HepG2 (cell line): ENCODE results near the gene SASS6. TPM values are rescaled to one million over a fixed set of nuclear protein-coding genes. Genes with fewer than 3 reads are reported as not detected.

ENCODE experiments used
- ATAC-seq: fragments of 200-7000 bp; cut with Tn5 transposase; 3 replicates; pipeline ENCODE4 v1.9.1; 2020; ENCODE audit warnings: mild to moderate bottlenecking, moderate library complexity
- BruUV-seq: library from RNA; stranded (reverse); fragments of 400-500 nt; replicated peaks from 2 replicates; lab custom pipeline; 2021; lab: Mats Ljungman, UMichigan
- CTCF ChIA-PET: fragments of 300-600 bp; formaldehyde crosslinking; extraction: SDS; loops from one replicate; lab custom pipeline; 2021; ENCODE audit warnings: low total read pairs, inconsistent platforms, low intra/inter-chr PET ratio; lab: Yijun Ruan, JAX
- POLR2A ChIA-PET: fragments of 350-600 bp; sonication (Branson Sonifier 250); formaldehyde crosslinking; loops from one replicate; lab custom pipeline; 2020; ENCODE audit warnings: antibody characterized with exemption, inconsistent platforms; lab: Yijun Ruan, JAX
- DNase-seq: peaks from one replicate; pipeline ENCODE4 v3.0.0-alpha.2; 2015; ENCODE audit warnings: low spot score
- FAIRE-seq: peaks from 3 replicates; lab custom pipeline; 2011; peaks lifted over from hg19 to GRCh38; lab: Jason Lieb, UNC
- H2AFZ ChIP-seq: one replicate; pipeline ENCODE4 v1.6.1; 2011; ENCODE audit warnings: low read length, inconsistent platforms
- H3K27ac ChIP-seq: fragments of 300-600 bp; 3 replicates; pipeline ENCODE4 v1.8.0; 2011; ENCODE audit warnings: mixed run types, mild to moderate bottlenecking, mixed read lengths, low read length, inconsistent platforms; ENCODE audit not compliant: insufficient read depth; ENCODE audit errors: extremely low read length
- H3K27me3 ChIP-seq, 2 experiments: fragments of 200-600 bp in 1 of 2; 2 replicates in 1 of 2; 3 replicates in 1 of 2; pipeline versions ENCODE4 v1.6.0 to v1.8.0; 2011; ENCODE audit warnings: low read length in 2 of 2, mild to moderate bottlenecking in 2 of 2, moderate library complexity in 2 of 2, inconsistent platforms in 1 of 2; ENCODE audit not compliant: insufficient read depth in 2 of 2, control insufficient read depth in 1 of 2
- H3K36me3 ChIP-seq, 2 experiments: fragments of 200-600 bp in 1 of 2; replicated peaks in 1 of 2; 2 replicates in 1 of 2; 3 replicates in 1 of 2; pipeline versions ENCODE4 v1.5.1 to v1.8.0; 2011; ENCODE audit warnings: low read length in 2 of 2, inconsistent platforms in 1 of 2; ENCODE audit not compliant: insufficient read depth in 2 of 2, control insufficient read depth in 1 of 2
- H3K4me1 ChIP-seq: 2 replicates; pipeline ENCODE4 v1.5.1; 2012; ENCODE audit warnings: low read length, inconsistent platforms; ENCODE audit not compliant: insufficient read depth
- H3K4me2 ChIP-seq: 2 replicates; pipeline ENCODE4 v1.6.0; 2011; ENCODE audit warnings: low read depth, low read length, inconsistent platforms
- H3K4me3 ChIP-seq, 3 experiments: fragments of 200-600 bp in 1 of 3; sonication (generic), shearing (Covaris generic) in 1 of 3; replicated peaks in 1 of 3; 2 replicates each; pipeline ENCODE4 v1.5.1; 2011 to 2016; ENCODE audit warnings: low read length in 3 of 3, inconsistent platforms in 2 of 3, low read depth in 2 of 3, mild to moderate bottlenecking in 2 of 3, control low read depth in 1 of 3, mixed read lengths in 1 of 3; ENCODE audit not compliant: insufficient read depth in 1 of 3
- H3K79me2 ChIP-seq: one replicate; pipeline ENCODE4 v1.6.1; 2011; ENCODE audit warnings: low read length, inconsistent platforms; ENCODE audit not compliant: insufficient read depth
- H3K9ac ChIP-seq: 2 replicates; pipeline ENCODE4 v1.6.0; 2011; ENCODE audit warnings: mild to moderate bottlenecking, low read depth, low read length, inconsistent platforms; ENCODE audit not compliant: insufficient read depth
- H3K9me3 ChIP-seq: 2 replicates; pipeline ENCODE4 v1.5.1; 2012; ENCODE audit warnings: mild to moderate bottlenecking, low read length
- H4K20me1 ChIP-seq: 2 replicates; pipeline ENCODE4 v1.6.0; 2011; ENCODE audit warnings: inconsistent platforms, mild to moderate bottlenecking, low read length, moderate library complexity; ENCODE audit not compliant: insufficient read depth
- FLYWCH1 ChIP-seq: sonication (generic); formaldehyde crosslinking; IDR thresholded peaks from 2 replicates; pipeline ENCODE4 v1.8.1; 2023; ENCODE audit warnings: mild to moderate bottlenecking, missing genetic modification reagents
- HOXA5 ChIP-seq: sonication (generic); formaldehyde crosslinking; IDR thresholded peaks from 2 replicates; pipeline ENCODE4 v1.4.0; 2020; ENCODE audit warnings: missing genetic modification reagents
- KDM5A ChIP-seq: fragments of 200-600 bp; sonication (generic); IDR thresholded peaks from 2 replicates; pipeline ENCODE4 v1.7.0; 2018; ENCODE audit warnings: antibody characterized with exemption, mild to moderate bottlenecking, low read length, borderline replicate concordance
- MTF2 ChIP-seq: sonication (generic); formaldehyde crosslinking; IDR thresholded peaks from 2 replicates; pipeline ENCODE4 v1.5.0; 2020; ENCODE audit warnings: missing genetic modification reagents, borderline replicate concordance
- RFXANK ChIP-seq: IDR thresholded peaks from 2 replicates; pipeline ENCODE4 v1.6.1; 2016
- SP1 ChIP-seq, 2 experiments: fragments of 450-650 bp in 1 of 2; sonication (generic) in 1 of 2; formaldehyde crosslinking in 1 of 2; IDR thresholded peaks; 2 replicates each; pipeline versions ENCODE4 v1.4.0 to v1.6.1; 2016 to 2020; ENCODE audit warnings: missing genetic modification reagents in 1 of 2
- SP140L ChIP-seq: sonication (generic); formaldehyde crosslinking; IDR thresholded peaks from 2 replicates; pipeline ENCODE4 v1.4.0; 2020; ENCODE audit warnings: missing genetic modification reagents, borderline replicate concordance
- STAG1 ChIP-seq: sonication (generic); formaldehyde crosslinking; IDR thresholded peaks from 2 replicates; pipeline ENCODE4 v1.4.0; 2020; ENCODE audit warnings: missing genetic modification reagents
- ZFP36L1 ChIP-seq: sonication (generic); formaldehyde crosslinking; IDR thresholded peaks from 2 replicates; pipeline ENCODE4 v1.8.0; 2022; ENCODE audit warnings: mild to moderate bottlenecking, missing genetic modification reagents, moderate library complexity
- ZNF205 ChIP-seq: IDR thresholded peaks from 2 replicates; pipeline ENCODE4 v1.6.1; 2018; ENCODE audit warnings: missing biosample characterization, missing genetic modification reagents
- ZNF30 ChIP-seq: sonication (generic); formaldehyde crosslinking; IDR thresholded peaks from 2 replicates; pipeline ENCODE4 v1.5.0; 2020; ENCODE audit warnings: mild to moderate bottlenecking, missing genetic modification reagents
- ZNF44 ChIP-seq: sonication (generic); formaldehyde crosslinking; IDR thresholded peaks from 2 replicates; pipeline ENCODE4 v1.5.1; 2020; ENCODE audit warnings: mild to moderate bottlenecking, missing genetic modification reagents
- ZNF674 ChIP-seq: sonication (generic); formaldehyde crosslinking; IDR thresholded peaks from 2 replicates; pipeline ENCODE4 v1.5.0; 2020; ENCODE audit warnings: low read depth, mild to moderate bottlenecking, missing genetic modification reagents
- WGBS: methylation state at CpG from one replicate; pipeline ENCODE4 v1.1.6; 2017; ENCODE audit warnings: low lambda C conversion rate; 5-methylcytosine and 5-hydroxymethylcytosine counted together
- in situ Hi-C: cut with HindIII; loops from 2 replicates; pipeline ENCODE4 v1.10.0; 2017; ENCODE audit warnings: low pct_unique_long_range_greater_than_20kb; ENCODE audit not compliant: extremely low pct_ligation_motif_present
- intact Hi-C: fragments of 100-400 bp; cut with micrococcal nuclease; formaldehyde crosslinking; loops from one replicate; pipeline ENCODE4 v1.10.0; 2022; ENCODE audit not compliant: unreplicated experiment
- polyA plus RNA-seq, 8 experiments: library from polyadenylated mRNA; depleted of rRNA in 3 of 8; stranded (reverse) in 7 of 8; unstranded in 1 of 8; fragments of >200 nt; fragmentation: Illumina TruSeq in 4 of 8; extraction: Trizol in 4 of 8; gene quantifications; 2 replicates each; pipeline versions ENCODE4 v1.2.1 to v1.2.3, GENCODE V29; 2011 to 2016; ENCODE audit warnings: low read depth in 4 of 8, missing spikeins in 1 of 8, mixed read lengths in 1 of 8; ENCODE audit not compliant: insufficient read depth in 1 of 8
- total RNA-seq, 5 experiments: library from RNA; depleted of rRNA; stranded (reverse); fragments of >200 nt; fragmentation: Illumina TruSeq; extraction: Trizol; gene quantifications; 2 replicates each; pipeline ENCODE4 v1.2.3, GENCODE V29; 2016; ENCODE audit warnings: low read depth in 1 of 5
- TF ChIP-seq, protein P1 (sequence below): sonication (generic); IDR thresholded peaks from 2 replicates; pipeline ENCODE4 v1.6.1; 2016; ENCODE audit warnings: low read depth, borderline replicate concordance
- TF ChIP-seq, protein P2 (sequence below): sonication (generic); formaldehyde crosslinking; IDR thresholded peaks from 2 replicates; pipeline ENCODE4 v1.4.0; 2020; ENCODE audit warnings: missing genetic modification reagents
- TF ChIP-seq, protein P3 (sequence below): sonication (generic); formaldehyde crosslinking; IDR thresholded peaks from 2 replicates; pipeline ENCODE4 v1.5.0; 2020; ENCODE audit warnings: mild to moderate bottlenecking, missing genetic modification reagents
- TF ChIP-seq, protein P4 (sequence below): sonication (generic); formaldehyde crosslinking; conservative IDR thresholded peaks from 2 replicates; pipeline ENCODE4 v1.4.0; 2020; ENCODE audit warnings: missing genetic modification reagents

The SASS6 gene
- total and polyA plus RNA-seq, 2 of the 13 experiments (the other 11 are each of a cell fraction or from before 2014, with no cell fraction given) = 2.3 to 10.7 TPM

DNA sequence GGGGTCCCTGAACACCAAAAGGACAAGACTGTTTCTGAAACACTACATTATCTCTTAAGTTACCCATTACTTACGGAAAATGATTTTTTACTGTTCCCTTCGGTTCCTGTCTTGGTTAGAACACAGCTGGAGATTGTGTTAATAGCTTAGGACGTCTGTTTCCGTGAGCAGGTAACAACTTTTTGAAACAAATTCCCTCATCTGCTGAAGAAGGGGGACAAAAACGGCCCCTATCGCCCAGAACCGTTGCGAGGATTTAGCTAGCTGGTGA lies 95.1 kb downstream of the SASS6 start:
- no peaks in the 10 kb centered on the region for H3K9me3 ChIP-seq
- no peaks in the 10 kb centered on the region for H3K36me3 ChIP-seq
- no peak for ATAC-seq
- DNase-seq = no peak
- ChIA-PET POLR2A (interaction anchor here (1.0 to 2.9 kb wide), 7 partner anchors 9 to 187 kb away, joined by 3 to 25 read pairs (median 5); partner anchors contain the start of genes AGL and SLC35A3), CTCF (no interaction called here)
- peak overlapping the region; percentile 91 to 99 (median 97) for H3K4me3 ChIP-seq
- peaks cover 23% of the 10 kb centered on the region; the same call in 1 of the 2 replicates for H4K20me1 ChIP-seq
- no peak overlapping the region for H2AFZ ChIP-seq
- H3K4me1 ChIP-seq = peaks cover 53% of the 10 kb centered on the region
- H3K9ac ChIP-seq = peak overlapping the region; percentile 99
- in situ Hi-C loops (loop anchor here (5.0 kb wide), 1 partner anchor 230 kb away; no protein-coding TSS in a partner anchor), intact Hi-C loops (loop anchor here (10.0 kb wide), 1 partner anchor 317 kb away; the partner anchor contains the start of gene CDC14A)
- H3K79me2 ChIP-seq = peaks cover 71% of the 10 kb centered on the region
- WGBS = 0% methylated on average over 8 of the region's 8 CpGs
- H3K27ac ChIP-seq = peak overlapping the region; percentile 94
- H3K27me3 ChIP-seq = no peaks in the 10 kb centered on the region; a peak in 1 of 5 replicates
- FAIRE-seq = no peak
- H3K4me2 ChIP-seq = peak overlapping the region; percentile 87
- BruUV-seq = no TSS peak
- TF ChIP-seq ZFP36L1 (peak; percentile 15; the same call in 1 of the 2 replicates), ZNF44 (CRISPR knock-in tag) (no peak), KDM5A (peak; percentile 48; the same call in 1 of the 2 replicates), MTF2 (CRISPR knock-in tag) (peak; percentile 66; the same call in 1 of the 2 replicates), ZNF674 (CRISPR knock-in tag) (no peak; the same call in 1 of the 2 replicates), HOXA5 (CRISPR knock-in tag) (no peak), ZNF30 (CRISPR knock-in tag) (0 out of 2 replicates have a peak, but pooled peaks have one; percentile 78), RFXANK (CRISPR knock-in tag) (no peak), FLYWCH1 (peak; percentile 52; the same call in 1 of the 2 replicates), ZNF205 (no peak), SP140L (CRISPR knock-in tag) (0 out of 2 replicates have a peak, but pooled peaks have one; percentile 22), STAG1 (0 out of 2 replicates have a peak, but pooled peaks have one; percentile 1), SP1 (IDR thresholded peaks at IDR 0.05) (no peak), SP1 (CRISPR knock-in tag; IDR thresholded peaks at IDR 0.05) (no peak)
- TF ChIP-seq, protein P1, sequence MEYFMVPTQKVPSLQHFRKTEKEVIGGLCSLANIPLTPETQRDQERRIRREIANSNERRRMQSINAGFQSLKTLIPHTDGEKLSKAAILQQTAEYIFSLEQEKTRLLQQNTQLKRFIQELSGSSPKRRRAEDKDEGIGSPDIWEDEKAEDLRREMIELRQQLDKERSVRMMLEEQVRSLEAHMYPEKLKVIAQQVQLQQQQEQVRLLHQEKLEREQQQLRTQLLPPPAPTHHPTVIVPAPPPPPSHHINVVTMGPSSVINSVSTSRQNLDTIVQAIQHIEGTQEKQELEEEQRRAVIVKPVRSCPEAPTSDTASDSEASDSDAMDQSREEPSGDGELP = 0 out of 2 replicates have a peak, but pooled peaks have one; percentile 8
- TF ChIP-seq, protein P2, sequence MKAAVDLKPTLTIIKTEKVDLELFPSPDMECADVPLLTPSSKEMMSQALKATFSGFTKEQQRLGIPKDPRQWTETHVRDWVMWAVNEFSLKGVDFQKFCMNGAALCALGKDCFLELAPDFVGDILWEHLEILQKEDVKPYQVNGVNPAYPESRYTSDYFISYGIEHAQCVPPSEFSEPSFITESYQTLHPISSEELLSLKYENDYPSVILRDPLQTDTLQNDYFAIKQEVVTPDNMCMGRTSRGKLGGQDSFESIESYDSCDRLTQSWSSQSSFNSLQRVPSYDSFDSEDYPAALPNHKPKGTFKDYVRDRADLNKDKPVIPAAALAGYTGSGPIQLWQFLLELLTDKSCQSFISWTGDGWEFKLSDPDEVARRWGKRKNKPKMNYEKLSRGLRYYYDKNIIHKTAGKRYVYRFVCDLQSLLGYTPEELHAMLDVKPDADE (CRISPR knock-in tag) = no peak
- TF ChIP-seq, protein P3, sequence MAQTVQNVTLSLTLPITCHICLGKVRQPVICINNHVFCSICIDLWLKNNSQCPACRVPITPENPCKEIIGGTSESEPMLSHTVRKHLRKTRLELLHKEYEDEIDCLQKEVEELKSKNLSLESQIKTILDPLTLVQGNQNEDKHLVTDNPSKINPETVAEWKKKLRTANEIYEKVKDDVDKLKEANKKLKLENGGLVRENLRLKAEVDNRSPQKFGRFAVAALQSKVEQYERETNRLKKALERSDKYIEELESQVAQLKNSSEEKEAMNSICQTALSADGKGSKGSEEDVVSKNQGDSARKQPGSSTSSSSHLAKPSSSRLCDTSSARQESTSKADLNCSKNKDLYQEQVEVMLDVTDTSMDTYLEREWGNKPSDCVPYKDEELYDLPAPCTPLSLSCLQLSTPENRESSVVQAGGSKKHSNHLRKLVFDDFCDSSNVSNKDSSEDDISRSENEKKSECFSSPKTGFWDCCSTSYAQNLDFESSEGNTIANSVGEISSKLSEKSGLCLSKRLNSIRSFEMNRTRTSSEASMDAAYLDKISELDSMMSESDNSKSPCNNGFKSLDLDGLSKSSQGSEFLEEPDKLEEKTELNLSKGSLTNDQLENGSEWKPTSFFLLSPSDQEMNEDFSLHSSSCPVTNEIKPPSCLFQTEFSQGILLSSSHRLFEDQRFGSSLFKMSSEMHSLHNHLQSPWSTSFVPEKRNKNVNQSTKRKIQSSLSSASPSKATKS (CRISPR knock-in tag) = 0 out of 2 replicates have a peak, but pooled peaks have one; percentile 4
- TF ChIP-seq, protein P4, sequence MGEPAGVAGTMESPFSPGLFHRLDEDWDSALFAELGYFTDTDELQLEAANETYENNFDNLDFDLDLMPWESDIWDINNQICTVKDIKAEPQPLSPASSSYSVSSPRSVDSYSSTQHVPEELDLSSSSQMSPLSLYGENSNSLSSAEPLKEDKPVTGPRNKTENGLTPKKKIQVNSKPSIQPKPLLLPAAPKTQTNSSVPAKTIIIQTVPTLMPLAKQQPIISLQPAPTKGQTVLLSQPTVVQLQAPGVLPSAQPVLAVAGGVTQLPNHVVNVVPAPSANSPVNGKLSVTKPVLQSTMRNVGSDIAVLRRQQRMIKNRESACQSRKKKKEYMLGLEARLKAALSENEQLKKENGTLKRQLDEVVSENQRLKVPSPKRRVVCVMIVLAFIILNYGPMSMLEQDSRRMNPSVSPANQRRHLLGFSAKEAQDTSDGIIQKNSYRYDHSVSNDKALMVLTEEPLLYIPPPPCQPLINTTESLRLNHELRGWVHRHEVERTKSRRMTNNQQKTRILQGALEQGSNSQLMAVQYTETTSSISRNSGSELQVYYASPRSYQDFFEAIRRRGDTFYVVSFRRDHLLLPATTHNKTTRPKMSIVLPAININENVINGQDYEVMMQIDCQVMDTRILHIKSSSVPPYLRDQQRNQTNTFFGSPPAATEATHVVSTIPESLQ (CRISPR knock-in tag) = no peak
